Measurements from ENCODE around the gene MBD1. TPM values are rescaled to one million over a fixed set of nuclear protein-coding genes. Genes with fewer than 3 reads are reported as not detected.

The MBD1 gene
- total and polyA plus RNA-seq, 4 donors, result 13.9 to 45.8 (median 26.8) TPM

GRCh38 chr18:50297621-50298442 is 16.5 kb upstream of the MBD1 start:
- no peaks in the 10 kb centered on the region for H3K36me3 ChIP-seq (ENCODE audit: control insufficient read depth in 4 of 4, insufficient read depth in 3 of 4, low read depth in 1 of 4, low read length in 3 of 4)
- TF ChIP-seq REST (IDR thresholded peaks at IDR 0.05) (no peak), GABPA (IDR thresholded peaks at IDR 0.05 in 1 of 2, conservative IDR thresholded peaks at IDR 0.05 in 1 of 2) (peak; percentile 84 to 95), TAF1 (conservative IDR thresholded peaks at IDR 0.05) (no peak), SP1 (IDR thresholded peaks at IDR 0.05) (no peak)
- H3K9me3 ChIP-seq (ENCODE audit: control insufficient read depth in 4 of 4, low read length in 3 of 4), result no peaks in the 10 kb centered on the region
- H3K9ac ChIP-seq (ENCODE audit: low read depth in 1 of 2, low read length in 2 of 2), result no peak overlapping the region
- H3K27ac ChIP-seq (ENCODE audit: low read depth in 1 of 2, low read length in 2 of 2), result no peak overlapping the region
- WGBS, result 13% methylated on average over 28 of the region's 28 CpGs
- peak overlapping the region; percentile 32 to 82 (median 37) for H3K4me3 ChIP-seq (ENCODE audit: low read depth in 1 of 3, low read length in 3 of 3)
- H3K4me1 ChIP-seq (ENCODE audit: control insufficient read depth in 4 of 4, insufficient read depth in 4 of 4, low read length in 3 of 4), result peaks cover 0 to 10% (median 6%) of the 10 kb centered on the region in 4 donors
- no peaks in the 10 kb centered on the region for H3K27me3 ChIP-seq (ENCODE audit: control insufficient read depth in 4 of 4, insufficient read depth in 4 of 4, low read length in 3 of 4)
- DNase-seq (ENCODE audit: low spot score), result peak; percentile 69

- 38% methylated on average over 1 of the region's 1 CpG for WGBS
- no peak overlapping the region for H3K27ac ChIP-seq (ENCODE audit: low read depth in 1 of 2, low read length in 2 of 2)
- H3K9ac ChIP-seq (ENCODE audit: low read depth in 1 of 2, low read length in 2 of 2), result no peak overlapping the region
- H3K27me3 ChIP-seq (ENCODE audit: control insufficient read depth in 4 of 4, insufficient read depth in 4 of 4, low read length in 3 of 4), result no peaks in the 10 kb centered on the region
- DNase-seq (ENCODE audit: low spot score), result no peak
- no peaks in the 10 kb centered on the region for H3K36me3 ChIP-seq (ENCODE audit: control insufficient read depth in 4 of 4, insufficient read depth in 3 of 4, low read depth in 1 of 4, low read length in 3 of 4)
- H3K9me3 ChIP-seq (ENCODE audit: control insufficient read depth in 4 of 4, low read length in 3 of 4), result no peaks in the 10 kb centered on the region
- H3K4me3 ChIP-seq (ENCODE audit: low read depth in 1 of 3, low read length in 3 of 3), result no peak overlapping the region
- peaks cover 0 to 6% (median 4%) of the 10 kb centered on the region in 4 donors for H3K4me1 ChIP-seq (ENCODE audit: control insufficient read depth in 4 of 4, insufficient read depth in 4 of 4, low read length in 3 of 4)
- TF ChIP-seq REST (IDR thresholded peaks at IDR 0.05), result no peak
- no peak for TF ChIP-seq FOXA2 (IDR thresholded peaks at IDR 0.05)
Measured at GRCh38 chr18:50293039-50293438, 11.7 kb upstream of the MBD1 start.

GRCh38 chr18:50289108-50289443 is 7.8 kb upstream of the MBD1 start:
- 78% methylated on average over 4 of the region's 4 CpGs for WGBS
- Histone ChIP-seq H3K9me3 (ENCODE audit: control insufficient read depth in 4 of 4, low read length in 3 of 4) (no peaks in the 10 kb centered on the region), H3K27ac (ENCODE audit: low read depth in 1 of 2, low read length in 2 of 2) (no peak overlapping the region), H3K4me1 (ENCODE audit: control insufficient read depth in 4 of 4, insufficient read depth in 4 of 4, low read length in 3 of 4) (peaks cover 0 to 7% (median 4%) of the 10 kb centered on the region in 4 donors), H3K36me3 (ENCODE audit: control insufficient read depth in 4 of 4, insufficient read depth in 3 of 4, low read depth in 1 of 4, low read length in 3 of 4) (peaks cover 2 to 13% (median 7%) of the 10 kb centered on the region in 4 donors), H3K4me3 (ENCODE audit: low read depth in 1 of 3, low read length in 3 of 3) (no peak overlapping the region), H3K9ac (ENCODE audit: low read depth in 1 of 2, low read length in 2 of 2) (no peak overlapping the region), H3K27me3 (ENCODE audit: control insufficient read depth in 4 of 4, insufficient read depth in 4 of 4, low read length in 3 of 4) (no peaks in the 10 kb centered on the region)
- DNase-seq (ENCODE audit: low spot score), result no peak
- no peak for TF ChIP-seq JUND (IDR thresholded peaks at IDR 0.05)
- TF ChIP-seq RAD21 (IDR thresholded peaks at IDR 0.05), result no peak
- TF ChIP-seq FOXA2 (IDR thresholded peaks at IDR 0.05), result no peak
- TF ChIP-seq HNF4A (conservative IDR thresholded peaks at IDR 0.05), result no peak
- TF ChIP-seq TAF1 (conservative IDR thresholded peaks at IDR 0.05), result no peak
- no peak for TF ChIP-seq ATF3 (IDR thresholded peaks at IDR 0.05)
- no peak for TF ChIP-seq NR2F2 (IDR thresholded peaks at IDR 0.05)
- no peak for TF ChIP-seq REST (IDR thresholded peaks at IDR 0.05)

Data from liver (tissue), 9 donors.